H1 (cell line): ENCODE measurements around the gene UBL4B. TPM values are rescaled to one million over a fixed set of nuclear protein-coding genes. Genes with fewer than 3 reads are reported as not detected.

Source experiments
- CTCF ChIA-PET: fragments of 300-600 bp; sonication (Branson Sonifier 250); formaldehyde crosslinking; loops from one replicate; lab custom pipeline; 2021; ENCODE audit not compliant: partially characterized antibody; lab: Charles Lee
- POLR2A ChIA-PET: fragments of 300-600 bp; sonication (Branson Sonifier 250); formaldehyde crosslinking; loops from one replicate; lab custom pipeline; 2021; ENCODE audit warnings: inconsistent platforms; ENCODE audit not compliant: partially characterized antibody; lab: Charles Lee
- DNase-seq, 2 experiments: peaks; one replicate each; pipeline versions ENCODE4 v3.0.0 to v3.0.0-alpha.2; 2010 to 2022; ENCODE audit warnings: low spot score in 2 of 2, low read depth in 1 of 2, mixed read lengths in 1 of 2
- FAIRE-seq: peaks from 2 replicates; lab custom pipeline; 2011; peaks lifted over from hg19 to GRCh38; lab: Jason Lieb, UNC
- H2AFZ ChIP-seq: 2 replicates; pipeline ENCODE4 v1.8.1; 2012; ENCODE audit warnings: low read length, inconsistent platforms
- H2AK5ac ChIP-seq: 2 replicates; pipeline ENCODE4 v1.6.1; 2013; ENCODE audit warnings: low read depth, low read length
- H2BK120ac ChIP-seq: replicated peaks from 2 replicates; pipeline ENCODE3; 2013; ENCODE audit warnings: low read depth, low read length, inconsistent platforms
- H2BK12ac ChIP-seq: 2 replicates; pipeline ENCODE4 v1.6.1; 2013; ENCODE audit warnings: low read depth, low read length
- H2BK15ac ChIP-seq: 2 replicates; pipeline ENCODE4 v1.6.1; 2013; ENCODE audit warnings: low read length
- H2BK20ac ChIP-seq: 2 replicates; pipeline ENCODE4 v1.6.1; 2013; ENCODE audit warnings: low read length
- H2BK5ac ChIP-seq: 2 replicates; pipeline ENCODE4 v1.6.1; 2013; ENCODE audit warnings: low read depth, low read length
- H3K14ac ChIP-seq: 2 replicates; pipeline ENCODE4 v1.6.1; 2013; ENCODE audit warnings: inconsistent platforms; ENCODE audit not compliant: insufficient read length
- H3K18ac ChIP-seq: 2 replicates; pipeline ENCODE4 v1.6.1; 2013; ENCODE audit warnings: low read length; ENCODE audit errors: extremely low read depth
- H3K23ac ChIP-seq: 2 replicates; pipeline ENCODE4 v1.6.1; 2013; ENCODE audit warnings: inconsistent platforms; ENCODE audit not compliant: insufficient read length
- H3K23me2 ChIP-seq: 2 replicates; pipeline ENCODE4 v1.6.1; 2013; ENCODE audit warnings: low read depth, low read length
- H3K27ac ChIP-seq: 2 replicates; pipeline ENCODE4 v1.6.1; 2011; ENCODE audit warnings: low read depth, low read length, inconsistent platforms
- H3K27me3 ChIP-seq, 4 experiments: replicated peaks in 1 of 4; 1 replicate in 1 of 4; 2 replicates in 3 of 4; pipeline versions ENCODE4 v1.6.1 to v1.8.1; 2011 to 2013; ENCODE audit warnings: low read length in 3 of 4, mild to moderate bottlenecking in 3 of 4, inconsistent platforms in 2 of 4, mixed read lengths in 2 of 4, moderate library complexity in 1 of 4; ENCODE audit not compliant: control insufficient read depth in 3 of 4, insufficient read depth in 3 of 4; ENCODE audit errors: extremely low read depth in 1 of 4
- H3K36me3 ChIP-seq, 4 experiments: 2 replicates each; pipeline versions ENCODE4 v1.6.1 to v1.8.1; 2011 to 2013; ENCODE audit warnings: mild to moderate bottlenecking in 4 of 4, low read length in 3 of 4, moderate library complexity in 2 of 4, control low read depth in 1 of 4, inconsistent platforms in 1 of 4; ENCODE audit not compliant: insufficient read depth in 4 of 4, control insufficient read depth in 2 of 4
- H3K4ac ChIP-seq: replicated peaks from 2 replicates; pipeline ENCODE3; 2013; ENCODE audit warnings: low read length, low read depth, mixed read lengths, inconsistent platforms; ENCODE audit not compliant: insufficient read length
- H3K4me1 ChIP-seq, 4 experiments: replicated peaks in 1 of 4; 1 replicate in 1 of 4; 2 replicates in 3 of 4; pipeline versions ENCODE4 v1.6.1 to v1.8.1; 2011 to 2013; ENCODE audit warnings: low read length in 3 of 4, inconsistent platforms in 2 of 4, mixed read lengths in 1 of 4; ENCODE audit not compliant: insufficient read depth in 4 of 4, control insufficient read depth in 3 of 4
- H3K4me2 ChIP-seq, 2 experiments: 2 replicates each; pipeline versions ENCODE4 v1.6.1 to v1.8.1; 2011 to 2013; ENCODE audit warnings: low read depth in 2 of 2, low read length in 2 of 2, control low read depth in 1 of 2, inconsistent platforms in 1 of 2, mild to moderate bottlenecking in 1 of 2; ENCODE audit not compliant: insufficient read depth in 1 of 2
- H3K4me3 ChIP-seq, 4 experiments: fragments of 200-600, 300-600 bp in 1 of 4; sonication (generic), shearing (Covaris generic), sonication (Bioruptor Twin) in 1 of 4; 2 replicates each; pipeline versions ENCODE4 v1.5.1 to v1.8.1; 2011 to 2016; ENCODE audit warnings: low read length in 4 of 4, low read depth in 3 of 4, control low read depth in 2 of 4, inconsistent platforms in 2 of 4, mild to moderate bottlenecking in 2 of 4, mixed read lengths in 1 of 4, moderate library complexity in 1 of 4; ENCODE audit not compliant: insufficient read depth in 2 of 4; ENCODE audit errors: extremely low read depth in 1 of 4
- H3K56ac ChIP-seq: replicated peaks from 2 replicates; pipeline ENCODE3; 2013; ENCODE audit warnings: low read depth, mild to moderate bottlenecking, mixed read lengths, low read length, inconsistent platforms; ENCODE audit not compliant: insufficient read length
- H3K79me1 ChIP-seq: 2 replicates; pipeline ENCODE4 v1.6.1; 2013; ENCODE audit warnings: low read depth, low read length, control low read depth
- H3K79me2 ChIP-seq, 2 experiments: 2 replicates each; pipeline versions ENCODE4 v1.6.1 to v1.8.1; 2012 to 2013; ENCODE audit warnings: low read length in 2 of 2, mild to moderate bottlenecking in 2 of 2, inconsistent platforms in 1 of 2; ENCODE audit not compliant: insufficient read depth in 2 of 2, control insufficient read depth in 1 of 2
- H3K9ac ChIP-seq, 4 experiments: replicated peaks in 1 of 4; 1 replicate in 1 of 4; 2 replicates in 3 of 4; pipeline versions ENCODE4 v1.6.1 to v1.8.1; 2011 to 2013; ENCODE audit warnings: low read depth in 3 of 4, low read length in 3 of 4, control low read depth in 2 of 4, mild to moderate bottlenecking in 2 of 4, moderate library complexity in 2 of 4, inconsistent platforms in 1 of 4; ENCODE audit errors: extremely low read depth in 1 of 4
- H3K9me3 ChIP-seq, 2 experiments: 2 replicates each; pipeline versions ENCODE4 v1.6.1 to v1.8.1; 2012 to 2013; ENCODE audit warnings: mild to moderate bottlenecking in 2 of 2, moderate library complexity in 2 of 2, control low read depth in 1 of 2, inconsistent platforms in 1 of 2, low read depth in 1 of 2, low read length in 1 of 2, mixed read lengths in 1 of 2; ENCODE audit not compliant: insufficient read depth in 2 of 2
- H4K20me1 ChIP-seq, 2 experiments: replicated peaks in 1 of 2; 2 replicates each; pipeline versions ENCODE3 to v1.8.1; 2011 to 2013; ENCODE audit warnings: inconsistent platforms in 2 of 2, low read length in 2 of 2, mild to moderate bottlenecking in 1 of 2; ENCODE audit not compliant: insufficient read depth in 2 of 2, control insufficient read depth in 1 of 2
- H4K5ac ChIP-seq: 2 replicates; pipeline ENCODE4 v1.6.1; 2013; ENCODE audit warnings: low read length, low read depth, mixed read lengths, inconsistent platforms; ENCODE audit not compliant: insufficient read length
- H4K8ac ChIP-seq: 2 replicates; pipeline ENCODE4 v1.8.0; 2013; ENCODE audit warnings: mild to moderate bottlenecking, moderate library complexity, low read length, inconsistent platforms; ENCODE audit not compliant: insufficient read depth; ENCODE audit errors: extremely low read depth
- H4K91ac ChIP-seq: replicated peaks from 2 replicates; pipeline ENCODE3; 2013; ENCODE audit warnings: low read length, mixed read lengths, inconsistent platforms; ENCODE audit not compliant: insufficient read length
- CEBPB ChIP-seq: IDR thresholded peaks from 2 replicates; pipeline ENCODE4 v1.6.1; 2012; ENCODE audit warnings: low read depth, low read length
- CHD2 ChIP-seq: IDR thresholded peaks from 2 replicates; pipeline ENCODE4 v1.6.1; 2012; ENCODE audit warnings: low read length, improper control_type of control experiment
- HDAC2 ChIP-seq, 2 experiments: fragments of 300-600 bp in 1 of 2; sonication (generic) in 1 of 2; IDR thresholded peaks; 2 replicates each; pipeline ENCODE4 v1.6.1; 2011 to 2012; ENCODE audit warnings: low read depth in 2 of 2, low read length in 2 of 2, mild to moderate bottlenecking in 2 of 2, moderate library complexity in 2 of 2, borderline replicate concordance in 1 of 2, inconsistent platforms in 1 of 2
- JUND ChIP-seq: IDR thresholded peaks from 2 replicates; pipeline ENCODE4 v1.6.1; 2011; ENCODE audit warnings: mild to moderate bottlenecking, improper control_type of control experiment, low read length
- NRF1 ChIP-seq: IDR thresholded peaks from 2 replicates; pipeline ENCODE4 v1.6.1; 2011; ENCODE audit warnings: mild to moderate bottlenecking, low read depth, low read length, improper control_type of control experiment
- RBBP5 ChIP-seq: IDR thresholded peaks from 2 replicates; pipeline ENCODE4 v1.7.1; 2012; ENCODE audit warnings: low read depth, mild to moderate bottlenecking, inconsistent platforms, low read length, moderate library complexity, borderline replicate concordance
- RFX5 ChIP-seq: IDR thresholded peaks from 2 replicates; pipeline ENCODE4 v1.6.1; 2011; ENCODE audit warnings: low read depth, low read length, improper control_type of control experiment, borderline replicate concordance
- SIN3A ChIP-seq, 2 experiments: IDR thresholded peaks in 1 of 2; conservative IDR thresholded peaks in 1 of 2; 2 replicates each; pipeline ENCODE4 v1.6.1; 2011 to 2012; ENCODE audit warnings: low read length in 2 of 2, improper control_type of control experiment in 1 of 2, low read depth in 1 of 2, mild to moderate bottlenecking in 1 of 2
- SIX5 ChIP-seq: IDR thresholded peaks from 2 replicates; pipeline ENCODE4 v1.6.1; 2011; ENCODE audit warnings: mild to moderate bottlenecking, low read depth, low read length
- TAF7 ChIP-seq: optimal IDR thresholded peaks from 2 replicates; pipeline ENCODE3; 2011; ENCODE audit warnings: low read depth, mild to moderate bottlenecking, inconsistent platforms, low read length, moderate library complexity, borderline replicate concordance
- WGBS, 2 experiments: shearing (Covaris generic) in 1 of 2; methylation state at CpG; one replicate each; pipeline versions ENCODE4 v1.1.6 to v1.1.7; 2013 to 2015; ENCODE audit warnings: low lambda C conversion rate in 2 of 2, mixed read lengths in 2 of 2, inconsistent platforms in 1 of 2, low coverage in 1 of 2, missing lambda C conversion rate in 1 of 2; ENCODE audit not compliant: insufficient replicate concordance in 2 of 2, insufficient coverage in 1 of 2, insufficient read length in 1 of 2; ENCODE audit errors: extremely low coverage in 1 of 2, missing lambda C conversion rate in 1 of 2; 5-methylcytosine and 5-hydroxymethylcytosine counted together
- polyA plus RNA-seq, 7 experiments: library from polyadenylated mRNA; depleted of rRNA in 3 of 7; stranded (reverse) in 5 of 7; unstranded in 2 of 7; fragments of >200 nt in 5 of 7; fragments of 200-250 nt in 2 of 7; gene quantifications; 1 replicate in 5 of 7; 2 replicates in 1 of 7; 4 replicates in 1 of 7; pipeline versions ENCODE4 v1.2.1 to v1.2.3, GENCODE V29; 2011 to 2013; ENCODE audit warnings: missing spikeins in 2 of 7, mixed read lengths in 2 of 7
- total RNA-seq: library from RNA; stranded (reverse); fragmentation: NEBNext Ultra II Directional; extraction: Animal tissue kit (Norgen Biotek cat#: 25700); gene quantifications from 2 replicates; pipeline ENCODE4 v1.2.1, GENCODE V29; 2021
- TF ChIP-seq, protein P1 (sequence below), 3 experiments: IDR thresholded peaks; 1 replicate in 2 of 3; 2 replicates in 1 of 3; pipeline versions ENCODE4 v1.5.1 to v1.6.1; 2011; ENCODE audit warnings: low read length in 3 of 3, mild to moderate bottlenecking in 3 of 3, inconsistent platforms in 2 of 3, low read depth in 1 of 3, moderate library complexity in 1 of 3; ENCODE audit not compliant: insufficient read depth in 1 of 3; ENCODE audit errors: control extremely low read depth in 1 of 3

UBL4B gene
- total and polyA plus RNA-seq, 2 of the 8 experiments (the other 6 are each of a cell fraction or from before 2014, with no cell fraction given), result 0.11 TPM; not detected in 1

DNA sequence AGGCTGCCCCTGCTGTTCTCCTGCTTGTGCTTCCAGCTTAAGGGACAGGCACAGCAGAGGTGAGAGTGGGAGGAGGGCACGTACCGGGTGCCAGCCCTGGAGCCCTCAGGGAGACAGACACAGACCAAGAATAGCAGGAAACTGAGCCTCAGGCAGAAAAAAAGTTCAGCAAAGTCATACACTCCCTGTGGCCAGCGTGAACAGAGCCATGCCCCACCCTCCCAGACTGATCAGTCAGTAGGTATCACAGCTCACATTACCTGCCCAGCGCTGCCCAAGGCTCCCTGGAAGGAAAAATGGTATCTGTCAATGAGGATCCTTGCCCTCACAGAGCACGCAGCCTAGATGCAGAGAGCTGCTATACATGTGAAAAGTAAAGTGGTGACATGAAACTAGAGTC, 1.3 kb downstream of the UBL4B start:
- no peak overlapping the region for H2BK12ac ChIP-seq
- no peak overlapping the region for H2BK120ac ChIP-seq
- no peak overlapping the region for H3K9ac ChIP-seq
- 0 out of 2 replicates have a peak overlapping the region, but pooled peaks have one; percentile 39 for H2AK5ac ChIP-seq
- WGBS, 2 experiments, result 76% methylated on average over 5 of the region's 5 CpGs; no CpG with 5 or more reads in 1 of the 2 experiments
- H4K91ac ChIP-seq, result no peak overlapping the region
- H3K23ac ChIP-seq, result no peak overlapping the region
- no peaks in the 10 kb centered on the region for H3K79me2 ChIP-seq
- H3K18ac ChIP-seq, result no peak overlapping the region
- no peak overlapping the region for H4K5ac ChIP-seq
- H3K9me3 ChIP-seq, result no peaks in the 10 kb centered on the region
- H3K4me2 ChIP-seq, result no peak overlapping the region
- H4K8ac ChIP-seq, result no peak overlapping the region; the same call in 1 of the 2 replicates
- POLR2A ChIA-PET, result interaction anchor here (0.7 to 1.2 kb wide), 3 partner anchors 11 to 55 kb away, joined by 3 to 4 read pairs (median 3); no protein-coding TSS in a partner anchor
- no peaks in the 10 kb centered on the region for H4K20me1 ChIP-seq
- no peak overlapping the region for H3K56ac ChIP-seq
- H3K79me1 ChIP-seq, result no peaks in the 10 kb centered on the region
- FAIRE-seq, result no peak
- no peak overlapping the region for H2BK15ac ChIP-seq
- no peak for DNase-seq
- no peaks in the 10 kb centered on the region for H3K36me3 ChIP-seq
- H2BK5ac ChIP-seq, result no peak overlapping the region
- H3K27me3 ChIP-seq, result no peaks in the 10 kb centered on the region; a peak in 1 of 7 replicates
- H2BK20ac ChIP-seq, result no peak overlapping the region
- no peak overlapping the region for H3K4me3 ChIP-seq
- H3K4ac ChIP-seq, result no peak overlapping the region
- CTCF ChIA-PET, result interaction anchor here (0.6 to 27.0 kb wide), 10 partner anchors 9 to 382 kb away, joined by 3 to 845 read pairs (median 8); no protein-coding TSS in a partner anchor
- H3K23me2 ChIP-seq, result no peaks in the 10 kb centered on the region
- H3K14ac ChIP-seq, result no peak overlapping the region
- no peak overlapping the region for H2AFZ ChIP-seq
- no peak overlapping the region for H3K27ac ChIP-seq
- no peaks in the 10 kb centered on the region; a peak in 1 of 7 replicates for H3K4me1 ChIP-seq
- TF ChIP-seq HDAC2 (IDR thresholded peaks at IDR 0.05; ENCODE audit: borderline replicate concordance in 1 of 2, low read depth in 2 of 2, low read length in 2 of 2) (no peak), RFX5 (no peak), CEBPB (no peak), NRF1 (no peak), RBBP5 (no peak), CHD2 (no peak), TAF7 (no peak), SIX5 (no peak), JUND (no peak), SIN3A (conservative IDR thresholded peaks at IDR 0.05 in 1 of 2, IDR thresholded peaks at IDR 0.05 in 1 of 2; ENCODE audit: low read depth in 1 of 2, low read length in 2 of 2) (no peak)
- TF ChIP-seq, protein P1, sequence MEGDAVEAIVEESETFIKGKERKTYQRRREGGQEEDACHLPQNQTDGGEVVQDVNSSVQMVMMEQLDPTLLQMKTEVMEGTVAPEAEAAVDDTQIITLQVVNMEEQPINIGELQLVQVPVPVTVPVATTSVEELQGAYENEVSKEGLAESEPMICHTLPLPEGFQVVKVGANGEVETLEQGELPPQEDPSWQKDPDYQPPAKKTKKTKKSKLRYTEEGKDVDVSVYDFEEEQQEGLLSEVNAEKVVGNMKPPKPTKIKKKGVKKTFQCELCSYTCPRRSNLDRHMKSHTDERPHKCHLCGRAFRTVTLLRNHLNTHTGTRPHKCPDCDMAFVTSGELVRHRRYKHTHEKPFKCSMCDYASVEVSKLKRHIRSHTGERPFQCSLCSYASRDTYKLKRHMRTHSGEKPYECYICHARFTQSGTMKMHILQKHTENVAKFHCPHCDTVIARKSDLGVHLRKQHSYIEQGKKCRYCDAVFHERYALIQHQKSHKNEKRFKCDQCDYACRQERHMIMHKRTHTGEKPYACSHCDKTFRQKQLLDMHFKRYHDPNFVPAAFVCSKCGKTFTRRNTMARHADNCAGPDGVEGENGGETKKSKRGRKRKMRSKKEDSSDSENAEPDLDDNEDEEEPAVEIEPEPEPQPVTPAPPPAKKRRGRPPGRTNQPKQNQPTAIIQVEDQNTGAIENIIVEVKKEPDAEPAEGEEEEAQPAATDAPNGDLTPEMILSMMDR (IDR thresholded peaks at IDR 0.05; ENCODE audit: control extremely low read depth in 1 of 3, insufficient read depth in 1 of 3, low read depth in 1 of 3, low read length in 3 of 3), result no peak
